ENCODE measurements around the gene NR1H4. TPM values are rescaled to one million over a fixed set of nuclear protein-coding genes. Genes with fewer than 3 reads are reported as not detected.

Gene NR1H4
- total and polyA plus RNA-seq, 9 of the 15 experiments (the other 6 are each of a cell fraction or from before 2014, with no cell fraction given) = 0.03 TPM; not detected in 8

- CTCF ChIA-PET (ENCODE audit: low intra/inter-chr PET ratio) = interaction anchor here (0.7 kb wide), 1 partner anchor 684 kb away, joined by 5 read pairs; no protein-coding TSS in a partner anchor
Observed at GRCh38 chr12:100521958-100522357, 48.3 kb downstream of the NR1H4 start.

More at GRCh38 chr12:100521958-100522357, 48.3 kb downstream of the NR1H4 start:
- Histone ChIP-seq H3K36me3 (ENCODE audit: control insufficient read depth, insufficient read depth, low read length) (no peaks in the 10 kb centered on the region), H4K20me1 (replicated peaks; ENCODE audit: control insufficient read depth, insufficient read depth, low read length) (no peaks in the 10 kb centered on the region), H3K4me2 (ENCODE audit: insufficient read depth, low read length) (no peak overlapping the region), H2AFZ (ENCODE audit: low read depth, low read length) (no peak overlapping the region), H3K9me3 (replicated peaks; ENCODE audit: control insufficient read depth, insufficient read depth, low read depth, low read length) (no peaks in the 10 kb centered on the region), H3K27me3 (ENCODE audit: control insufficient read depth in 2 of 2, insufficient read depth in 2 of 2, low read length in 2 of 2) (peaks cover 0 to 5% of the 10 kb centered on the region in 2 experiments; a peak in 2 of 5 replicates), H3K27ac (ENCODE audit: extremely low read depth, low read depth, low read length) (no peak overlapping the region), H3K4me3 (no peak overlapping the region), H3K9ac (ENCODE audit: insufficient read depth in 1 of 2, low read depth in 2 of 2, low read length in 2 of 2) (no peak overlapping the region), H3K4me1 (replicated peaks in 1 of 2; ENCODE audit: control insufficient read depth in 2 of 2, insufficient read depth in 2 of 2, low read length in 2 of 2) (no peaks in the 10 kb centered on the region), H3K79me2 (ENCODE audit: control insufficient read depth, insufficient read depth, low read length) (no peaks in the 10 kb centered on the region), H3K9me1 (ENCODE audit: control insufficient read depth, insufficient read depth, low read length) (no peaks in the 10 kb centered on the region)
- WGBS (ENCODE audit: insufficient coverage, low coverage, missing lambda C conversion rate) = 0% methylated on average over 1 of the region's 1 CpG
- no TSS peak for BruUV-seq (replicated peaks)
- POLR2A ChIA-PET = interaction anchor here (0.6 kb wide), 1 partner anchor 11 kb away, joined by 3 read pairs; no protein-coding TSS in a partner anchor
- FAIRE-seq = no peak
- intact Hi-C loops (cut with micrococcal nuclease) (no loop called here), in situ Hi-C loops (cut with MboI) (no loop called here)
- no peak for ATAC-seq
- no peak for TF ChIP-seq ZNF75A (CRISPR knock-in tag; IDR thresholded peaks at IDR 0.05)
- no peak for TF ChIP-seq RCOR1 (IDR thresholded peaks at IDR 0.05; ENCODE audit: borderline replicate concordance in 1 of 2, low read depth in 2 of 2, low read length in 2 of 2)
- TF ChIP-seq, protein P1, sequence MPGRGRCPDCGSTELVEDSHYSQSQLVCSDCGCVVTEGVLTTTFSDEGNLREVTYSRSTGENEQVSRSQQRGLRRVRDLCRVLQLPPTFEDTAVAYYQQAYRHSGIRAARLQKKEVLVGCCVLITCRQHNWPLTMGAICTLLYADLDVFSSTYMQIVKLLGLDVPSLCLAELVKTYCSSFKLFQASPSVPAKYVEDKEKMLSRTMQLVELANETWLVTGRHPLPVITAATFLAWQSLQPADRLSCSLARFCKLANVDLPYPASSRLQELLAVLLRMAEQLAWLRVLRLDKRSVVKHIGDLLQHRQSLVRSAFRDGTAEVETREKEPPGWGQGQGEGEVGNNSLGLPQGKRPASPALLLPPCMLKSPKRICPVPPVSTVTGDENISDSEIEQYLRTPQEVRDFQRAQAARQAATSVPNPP (IDR thresholded peaks at IDR 0.05; ENCODE audit: borderline replicate concordance, insufficient read depth, insufficient read length) = no peak
- TF ChIP-seq, protein P2, sequence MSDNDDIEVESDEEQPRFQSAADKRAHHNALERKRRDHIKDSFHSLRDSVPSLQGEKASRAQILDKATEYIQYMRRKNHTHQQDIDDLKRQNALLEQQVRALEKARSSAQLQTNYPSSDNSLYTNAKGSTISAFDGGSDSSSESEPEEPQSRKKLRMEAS (CRISPR knock-in tag; IDR thresholded peaks at IDR 0.05) = no peak
- TF ChIP-seq, protein P3, sequence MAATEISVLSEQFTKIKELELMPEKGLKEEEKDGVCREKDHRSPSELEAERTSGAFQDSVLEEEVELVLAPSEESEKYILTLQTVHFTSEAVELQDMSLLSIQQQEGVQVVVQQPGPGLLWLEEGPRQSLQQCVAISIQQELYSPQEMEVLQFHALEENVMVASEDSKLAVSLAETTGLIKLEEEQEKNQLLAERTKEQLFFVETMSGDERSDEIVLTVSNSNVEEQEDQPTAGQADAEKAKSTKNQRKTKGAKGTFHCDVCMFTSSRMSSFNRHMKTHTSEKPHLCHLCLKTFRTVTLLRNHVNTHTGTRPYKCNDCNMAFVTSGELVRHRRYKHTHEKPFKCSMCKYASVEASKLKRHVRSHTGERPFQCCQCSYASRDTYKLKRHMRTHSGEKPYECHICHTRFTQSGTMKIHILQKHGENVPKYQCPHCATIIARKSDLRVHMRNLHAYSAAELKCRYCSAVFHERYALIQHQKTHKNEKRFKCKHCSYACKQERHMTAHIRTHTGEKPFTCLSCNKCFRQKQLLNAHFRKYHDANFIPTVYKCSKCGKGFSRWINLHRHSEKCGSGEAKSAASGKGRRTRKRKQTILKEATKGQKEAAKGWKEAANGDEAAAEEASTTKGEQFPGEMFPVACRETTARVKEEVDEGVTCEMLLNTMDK (IDR thresholded peaks at IDR 0.05; ENCODE audit: borderline replicate concordance, insufficient read depth, low read depth, low read length, poor library complexity, severe bottlenecking) = no peak
- no peak for TF ChIP-seq ZNF583 (CRISPR knock-in tag; IDR thresholded peaks at IDR 0.05)
- TF ChIP-seq MED1 (CRISPR knock-in tag; IDR thresholded peaks at IDR 0.05; ENCODE audit: borderline replicate concordance) = no peak
- no peak for DNase-seq (ENCODE audit: extremely low read depth in 1 of 4, low spot score in 3 of 4)

Measured in K562 (cell line).